Measurements from ENCODE around the gene DNPEP.
"Not testable (repeated sequence)": the region's sequence is repeated elsewhere in the genome, so short reads cannot be mapped to it uniquely, and the experiment has no call there.

DNPEP gene

GRCh38 chr2:219419331-219420197 lies 31.9 kb upstream of the DNPEP start:
- DNase-seq (ENCODE audit: low spot score) = no peak

GRCh38 chr2:219419012-219419324 lies 31.3 kb upstream of the DNPEP start:
- DNase-seq (ENCODE audit: low spot score) = no peak

GRCh38 chr2:219418155-219419011 lies 30.7 kb upstream of the DNPEP start, which contains the start of gene DES:
Gene DES, plus strand, starts transcription at chr2:219418377. Its CDS starts 86 bp downstream, at chr2:219418463.
- no peak for DNase-seq (ENCODE audit: low spot score)

GRCh38 chr2:219417374-219417773 lies 29.7 kb upstream of the DNPEP start:
- DNase-seq (ENCODE audit: low spot score) = no peak

- no peak for DNase-seq (ENCODE audit: low spot score)
These were observed 29.2 kb upstream of the DNPEP start for GRCh38 chr2:219416938-219417337.

GRCh38 chr2:219416235-219416602 lies 28.5 kb upstream of the DNPEP start:
- DNase-seq (ENCODE audit: low spot score) = no peak

- no peak for DNase-seq (ENCODE audit: low spot score)
These were observed 28.0 kb upstream of the DNPEP start for GRCh38 chr2:219415580-219416234.

- DNase-seq (ENCODE audit: low spot score) = no peak
These were observed 27.1 kb upstream of the DNPEP start for GRCh38 chr2:219414857-219415256.

GRCh38 chr2:219410390-219410789 lies 22.7 kb upstream of the DNPEP start:
- no peak for DNase-seq (ENCODE audit: low spot score)

- no peak for DNase-seq (ENCODE audit: low spot score)
These were observed 21.9 kb upstream of the DNPEP start for GRCh38 chr2:219409619-219410018.

GRCh38 chr2:219408631-219409030 lies 20.9 kb upstream of the DNPEP start:
- DNase-seq (ENCODE audit: low spot score) = no peak

- no peak for DNase-seq (ENCODE audit: low spot score)
These were observed 20.5 kb upstream of the DNPEP start for GRCh38 chr2:219408204-219408603.

- not testable (repeated sequence) for DNase-seq (ENCODE audit: low spot score)
These were observed 19.6 kb upstream of the DNPEP start for GRCh38 chr2:219407343-219407742.

GRCh38 chr2:219406861-219407230 lies 19.1 kb upstream of the DNPEP start:
- DNase-seq (ENCODE audit: low spot score) = peak; percentile 90

- no peak for DNase-seq (ENCODE audit: low spot score)
These were observed 18.5 kb upstream of the DNPEP start for GRCh38 chr2:219405958-219406860.

GRCh38 chr2:219405451-219405850 lies 17.7 kb upstream of the DNPEP start:
- DNase-seq (ENCODE audit: low spot score) = no peak

GRCh38 chr2:219404954-219405353 lies 17.2 kb upstream of the DNPEP start:
- DNase-seq (ENCODE audit: low spot score) = no peak

- DNase-seq (ENCODE audit: low spot score) = no peak
These were observed 16.7 kb upstream of the DNPEP start for GRCh38 chr2:219404291-219404910.

- DNase-seq (ENCODE audit: low spot score) = no peak
These were observed 16.1 kb upstream of the DNPEP start for GRCh38 chr2:219403861-219404260.

GRCh38 chr2:219402665-219403515 lies 15.2 kb upstream of the DNPEP start:
- DNase-seq (ENCODE audit: low spot score) = peak; percentile 77

Measured in AG08396 (cell line).